ENCODE data around the gene FRMD1.

- TF ChIP-seq CTCF (IDR thresholded peaks at IDR 0.05) (no peak), POLR2AphosphoS5 (IDR thresholded peaks at IDR 0.05) (no peak), EP300 (IDR thresholded peaks at IDR 0.05; ENCODE audit: low read depth) (no peak), POLR2A (IDR thresholded peaks at IDR 0.05) (no peak)
These were observed 22.7 kb upstream of the FRMD1 start for GRCh38 chr6:168101590-168102314.

Measured in transverse colon (tissue), 4 donors.